HG03064 (cell line): Measurements from ENCODE around the gene PRSS57.
"Not testable (repeated sequence)": the region's sequence is repeated elsewhere in the genome, so short reads cannot be mapped to it uniquely, and the experiment has no call there.

ENCODE experiments used
- ATAC-seq: cut with Tn5 transposase; IDR thresholded peaks from one replicate; pipeline ENCODE4 v1.9.1; 2021; ENCODE audit warnings: low read depth; ENCODE audit not compliant: unreplicated experiment

Gene PRSS57

DNA sequence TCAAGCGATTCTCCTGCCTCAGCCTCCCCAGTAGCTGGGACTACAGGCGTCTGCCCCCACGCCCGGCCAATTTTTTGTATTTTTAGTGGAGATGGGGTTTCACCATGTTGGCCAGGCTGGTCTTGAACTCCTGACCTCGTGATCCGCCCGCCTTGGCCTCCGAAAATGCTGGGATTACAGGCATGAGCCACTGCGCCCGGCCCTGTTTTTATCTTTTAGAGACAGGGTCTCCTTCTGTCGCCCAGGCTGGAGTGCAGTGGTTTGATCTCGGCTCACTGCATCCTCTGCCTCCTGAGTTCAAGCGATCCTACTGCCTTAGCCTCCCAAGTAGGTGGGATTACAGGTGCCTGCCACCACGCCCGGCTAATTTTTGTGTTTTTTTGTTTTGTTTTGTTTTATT is 3.3 kb upstream of the PRSS57 start:
- not testable (repeated sequence) for ATAC-seq

DNA sequence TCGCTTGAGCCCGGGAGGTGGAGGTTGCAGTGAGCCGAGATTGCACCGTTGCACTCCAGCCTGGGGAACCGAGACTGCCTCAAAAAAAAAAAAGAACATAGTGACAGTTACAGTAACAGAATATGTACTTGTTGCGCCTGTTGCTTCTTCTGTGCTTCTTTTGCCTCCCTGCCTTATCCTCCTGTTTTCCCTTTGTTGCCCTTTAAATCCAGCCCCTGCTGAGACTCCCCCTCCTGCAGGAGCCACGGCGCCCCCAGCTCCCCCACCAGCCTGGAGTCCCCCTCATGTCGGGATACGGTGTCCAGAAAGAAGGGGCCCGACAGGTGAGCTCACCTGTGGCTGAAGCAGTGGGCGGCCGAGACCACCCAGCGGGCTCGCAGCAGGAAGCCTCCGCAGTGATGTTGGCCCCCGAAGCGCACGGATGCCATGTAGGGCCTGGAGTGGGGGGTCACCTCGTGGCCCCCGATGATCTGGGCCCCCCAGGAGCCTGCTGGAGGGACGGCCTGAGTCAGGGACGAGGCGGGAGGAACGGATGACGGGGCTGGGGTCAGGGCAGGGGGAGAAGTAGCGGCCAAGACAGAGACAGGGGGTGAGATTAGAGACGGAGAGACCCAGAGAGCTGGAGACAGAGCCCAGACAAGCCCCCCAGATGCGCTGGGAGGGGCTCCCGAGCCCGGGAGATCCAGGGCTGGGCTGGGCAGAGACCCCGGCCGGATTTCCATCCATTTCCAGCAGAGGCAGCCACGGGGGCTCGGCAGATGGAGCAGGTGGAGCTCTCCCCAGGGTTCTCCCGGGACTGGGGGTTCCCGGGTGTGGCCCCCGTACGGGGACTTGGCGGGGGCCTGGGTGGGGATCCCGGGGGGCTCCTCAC is 536 bp downstream of the PRSS57 start:
- ATAC-seq: no peak

DNA sequence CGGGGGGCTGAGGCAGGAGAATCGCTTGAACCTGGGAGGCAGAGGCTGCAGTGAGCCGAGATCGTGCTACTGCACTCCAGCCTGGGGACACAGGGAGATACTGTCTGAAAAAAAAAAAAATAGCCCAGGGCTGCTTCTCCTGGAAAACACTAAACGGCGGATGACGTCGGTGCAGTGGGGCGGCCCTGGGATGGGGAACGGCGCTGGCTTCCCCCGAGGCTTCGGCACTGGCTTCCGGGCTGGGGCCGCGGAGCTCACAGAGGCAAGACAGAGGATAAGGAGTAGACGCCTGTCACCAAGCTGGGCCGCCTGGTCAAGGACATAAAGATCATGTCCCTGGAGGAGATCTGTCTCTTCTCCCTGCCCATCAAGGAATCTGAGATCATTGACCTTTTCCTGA is 5.0 kb downstream of the PRSS57 start:
- no peak for ATAC-seq

DNA sequence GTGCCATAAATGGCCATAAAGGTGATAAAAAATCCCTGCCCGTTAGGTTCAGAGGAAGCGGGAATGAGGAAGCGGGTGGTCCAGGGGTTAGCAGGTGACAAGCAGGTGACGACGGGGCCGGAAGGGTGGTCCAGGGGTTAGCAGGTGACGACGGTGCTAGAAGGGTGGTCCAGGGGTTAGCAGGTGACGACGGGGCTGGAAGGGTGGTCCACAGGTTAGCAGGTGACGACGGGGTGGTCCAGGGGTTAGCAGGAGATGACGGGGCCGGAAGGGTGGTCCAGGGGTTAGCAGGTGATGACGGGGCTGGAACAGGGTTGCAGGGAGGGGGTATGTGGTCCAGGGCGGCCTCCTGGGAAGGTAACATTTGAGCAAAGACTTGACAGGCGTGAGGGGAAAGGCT is 6.3 kb downstream of the PRSS57 start:
- no peak for ATAC-seq

DNA sequence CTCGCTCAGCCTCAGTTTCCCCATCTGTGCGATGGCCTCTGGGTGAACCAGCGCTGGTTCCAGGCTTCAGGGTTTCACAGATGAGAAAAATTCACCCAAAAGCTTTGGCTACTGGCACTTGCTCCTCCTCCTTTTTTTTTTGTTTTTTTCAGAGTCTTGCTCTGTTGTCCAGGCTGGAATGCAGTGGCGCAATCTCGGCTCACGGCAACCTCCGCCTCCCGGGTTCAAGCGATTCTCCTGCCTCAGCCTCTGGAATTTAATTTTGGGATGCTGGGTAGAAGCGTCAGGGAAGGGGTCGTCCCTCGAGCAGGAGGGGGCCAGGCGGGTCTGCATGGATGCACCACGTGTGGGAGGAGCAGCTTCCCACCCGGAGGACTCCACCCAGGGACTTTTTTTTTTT is 7.0 kb downstream of the PRSS57 start:
- no peak for ATAC-seq

DNA sequence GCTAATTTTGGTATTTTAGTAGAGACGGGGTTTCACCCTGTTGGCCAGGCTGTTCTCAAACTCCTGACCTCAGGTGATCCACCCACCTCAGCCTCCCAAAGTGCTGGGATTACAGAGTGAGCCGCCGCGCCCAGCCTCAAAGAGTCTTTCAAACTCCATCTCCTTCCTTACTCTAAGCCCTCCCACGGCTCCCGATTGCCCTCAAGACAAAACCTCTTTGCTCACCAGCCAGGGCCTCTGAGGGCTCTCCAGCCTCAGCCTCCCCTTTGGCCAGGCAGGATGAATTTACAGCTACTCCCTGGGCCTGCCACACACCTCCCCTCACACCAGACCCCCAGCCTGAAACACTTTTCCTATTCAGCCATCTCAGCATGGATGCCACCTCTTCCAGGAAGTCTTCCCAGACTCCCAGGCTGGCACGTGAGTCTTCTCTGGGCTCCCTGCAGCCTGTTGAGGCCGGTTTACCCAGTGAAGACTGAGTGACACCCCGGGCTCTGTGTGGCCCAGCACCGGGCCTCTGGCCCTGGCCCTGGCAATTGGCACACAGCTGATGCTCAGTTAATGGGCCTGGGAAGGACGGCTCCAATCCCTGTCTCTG is 7.6 kb downstream of the PRSS57 start:
- no peak for ATAC-seq

DNA sequence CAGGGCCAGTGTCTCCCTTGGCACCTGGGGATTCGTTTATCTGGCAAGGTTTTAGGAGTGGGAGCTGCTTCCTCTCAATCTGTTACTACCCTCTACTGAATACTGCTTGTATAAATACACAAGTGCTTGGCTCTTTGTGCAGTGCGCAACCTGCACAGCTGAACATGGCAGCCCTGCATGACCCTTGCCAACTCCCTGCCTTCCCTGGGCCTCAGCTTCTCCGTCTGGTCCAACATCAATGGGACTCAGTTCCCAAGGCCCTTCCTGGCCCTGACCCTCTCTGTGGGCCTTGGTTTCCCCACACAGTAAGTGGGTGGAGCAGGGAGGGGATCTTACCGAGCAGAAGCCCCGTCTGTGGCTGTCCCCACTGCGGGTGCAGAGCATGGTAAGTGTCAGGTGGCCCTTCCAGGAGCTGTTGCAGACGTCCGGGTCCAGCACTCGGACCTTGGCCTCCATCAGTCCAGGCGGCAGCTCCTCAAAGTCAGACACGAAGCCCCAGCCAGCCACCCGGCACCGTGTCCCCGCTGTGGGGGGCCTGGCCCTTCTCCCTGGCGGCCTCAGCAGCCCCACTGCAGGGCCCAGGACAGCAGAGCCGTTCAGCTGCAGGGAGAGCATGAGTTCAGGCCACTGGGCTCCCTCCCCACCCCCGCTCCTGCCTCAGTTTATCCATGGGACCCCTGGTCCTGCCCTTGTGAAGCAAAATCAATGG is 8.5 kb downstream of the PRSS57 start:
- ATAC-seq: no peak

DNA sequence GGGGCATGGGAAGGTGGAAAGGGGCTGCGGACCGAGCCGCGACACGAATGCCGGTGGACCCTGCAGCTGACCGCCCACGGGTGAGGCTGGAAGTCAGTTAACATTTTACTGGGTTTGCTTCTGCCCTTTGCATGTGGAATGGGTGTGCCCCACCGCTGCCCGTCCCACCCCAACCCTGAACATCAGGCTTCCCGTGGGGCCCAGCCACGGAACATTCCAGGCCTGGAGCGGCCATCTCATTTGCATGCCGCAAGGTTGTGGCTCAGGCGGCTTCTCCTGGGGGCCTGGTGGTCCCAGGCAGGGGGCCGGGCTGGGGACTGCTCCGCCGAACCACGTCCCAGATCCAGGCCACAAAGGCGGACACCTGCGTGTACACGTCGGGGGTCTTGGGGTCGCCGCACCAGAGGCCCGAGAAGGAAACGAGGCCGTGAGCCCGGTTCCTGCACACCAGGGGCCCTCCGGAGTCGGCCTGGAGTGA is 9.8 kb downstream of the PRSS57 start:
- ATAC-seq: no peak

DNA sequence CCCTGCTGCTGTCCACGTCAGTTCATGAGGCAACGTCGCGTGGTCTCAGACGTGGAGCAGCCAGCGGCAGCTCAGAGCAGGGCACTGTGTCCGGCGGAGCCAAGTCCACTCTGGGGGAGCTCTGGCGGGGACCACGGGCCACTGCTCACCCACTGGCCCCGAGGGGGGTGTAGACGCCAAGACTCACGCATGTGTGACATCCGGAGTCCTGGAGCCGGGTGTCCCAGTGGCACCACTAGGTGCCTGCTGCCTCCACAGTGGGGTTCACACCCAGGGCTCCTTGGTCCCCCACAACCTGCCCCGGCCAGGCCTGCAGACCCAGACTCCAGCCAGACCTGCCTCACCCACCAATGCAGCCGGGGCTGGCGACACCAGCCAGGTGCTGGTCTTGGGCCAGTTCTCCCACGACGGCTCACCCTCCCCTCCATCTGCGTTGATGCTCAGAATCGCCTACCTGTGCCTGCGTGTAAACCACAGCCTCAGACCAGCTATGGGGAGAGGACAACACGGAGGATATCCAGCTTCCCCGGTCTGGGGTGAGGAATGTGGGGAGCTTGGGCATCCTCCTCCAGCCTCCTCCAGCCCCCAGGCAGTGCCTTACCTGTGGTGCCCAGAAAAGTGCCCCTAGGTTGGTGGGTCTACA is 12.5 kb downstream of the PRSS57 start:
- ATAC-seq: no peak

DNA sequence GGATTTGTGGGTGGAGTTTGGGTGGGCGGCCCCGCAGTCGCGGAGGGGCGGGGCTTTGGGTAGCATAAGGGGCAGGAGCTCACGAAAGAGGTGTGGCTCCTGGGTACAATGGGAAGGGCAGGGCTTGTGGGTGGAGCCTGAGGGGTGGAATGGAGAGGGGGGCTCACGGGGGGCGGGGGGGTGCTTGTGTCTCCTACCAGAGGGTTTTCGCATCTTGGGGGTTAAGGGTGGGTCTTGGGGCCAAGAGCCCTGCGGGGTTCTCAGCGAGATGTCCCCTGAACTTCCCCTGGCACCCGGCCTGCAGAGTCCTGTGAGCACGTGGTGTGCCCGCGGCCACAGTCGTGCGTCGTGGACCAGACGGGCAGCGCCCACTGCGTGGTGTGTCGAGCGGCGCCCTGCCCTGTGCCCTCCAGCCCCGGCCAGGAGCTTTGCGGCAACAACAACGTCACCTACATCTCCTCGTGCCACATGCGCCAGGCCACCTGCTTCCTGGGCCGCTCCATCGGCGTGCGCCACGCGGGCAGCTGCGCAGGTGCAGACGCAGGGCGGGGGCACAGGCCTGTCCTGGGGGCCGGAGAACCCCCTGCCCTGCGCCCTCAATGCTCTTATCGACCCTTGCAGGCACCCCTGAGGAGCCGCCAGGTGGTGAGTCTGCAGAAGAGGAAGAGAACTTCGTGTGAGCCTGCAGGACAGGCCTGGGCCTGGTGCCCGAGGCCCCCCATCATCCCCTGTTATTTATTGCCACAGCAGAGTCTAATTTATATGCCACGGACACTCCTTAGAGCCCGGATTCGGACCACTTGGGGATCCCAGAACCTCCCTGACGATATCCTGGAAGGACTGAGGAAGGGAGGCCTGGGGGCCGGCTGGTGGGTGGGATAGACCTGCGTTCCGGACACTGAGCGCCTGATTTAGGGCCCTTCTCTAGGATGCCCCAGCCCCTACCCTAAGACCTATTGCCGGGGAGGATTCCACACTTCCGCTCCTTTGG is 13.9 kb downstream of the PRSS57 start:
- no peak for ATAC-seq

DNA sequence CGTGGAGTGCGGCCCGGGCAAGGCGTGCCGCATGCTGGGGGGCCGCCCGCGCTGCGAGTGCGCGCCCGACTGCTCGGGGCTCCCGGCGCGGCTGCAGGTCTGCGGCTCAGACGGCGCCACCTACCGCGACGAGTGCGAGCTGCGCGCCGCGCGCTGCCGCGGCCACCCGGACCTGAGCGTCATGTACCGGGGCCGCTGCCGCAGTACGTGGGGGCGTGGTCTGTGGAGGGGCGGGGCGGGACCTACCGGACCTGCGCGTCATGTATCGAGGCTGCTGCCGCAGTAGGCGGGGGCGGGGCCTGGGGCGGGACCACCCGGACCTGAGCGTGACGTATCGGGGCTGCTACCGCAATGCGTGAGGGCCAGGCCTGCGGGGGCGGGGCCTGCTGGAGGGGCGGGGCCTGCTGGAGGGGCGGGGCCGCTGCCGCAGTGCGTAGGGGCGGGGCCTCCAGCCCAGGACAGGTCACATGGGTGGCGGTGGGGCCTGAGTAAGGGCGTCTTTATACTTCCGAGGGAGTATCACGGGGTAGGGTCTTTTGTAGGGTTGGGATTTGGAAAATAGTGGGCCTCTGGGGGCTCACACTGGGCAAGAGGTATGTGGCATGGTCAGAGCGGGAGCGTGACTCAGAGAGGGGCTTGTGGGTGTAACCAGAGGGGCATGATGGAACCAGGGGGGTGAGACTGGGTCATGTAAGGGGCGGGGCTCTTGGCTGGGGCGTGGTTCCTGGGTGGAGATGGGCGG is 14.8 kb downstream of the PRSS57 start:
- peak; percentile 65 for ATAC-seq

DNA sequence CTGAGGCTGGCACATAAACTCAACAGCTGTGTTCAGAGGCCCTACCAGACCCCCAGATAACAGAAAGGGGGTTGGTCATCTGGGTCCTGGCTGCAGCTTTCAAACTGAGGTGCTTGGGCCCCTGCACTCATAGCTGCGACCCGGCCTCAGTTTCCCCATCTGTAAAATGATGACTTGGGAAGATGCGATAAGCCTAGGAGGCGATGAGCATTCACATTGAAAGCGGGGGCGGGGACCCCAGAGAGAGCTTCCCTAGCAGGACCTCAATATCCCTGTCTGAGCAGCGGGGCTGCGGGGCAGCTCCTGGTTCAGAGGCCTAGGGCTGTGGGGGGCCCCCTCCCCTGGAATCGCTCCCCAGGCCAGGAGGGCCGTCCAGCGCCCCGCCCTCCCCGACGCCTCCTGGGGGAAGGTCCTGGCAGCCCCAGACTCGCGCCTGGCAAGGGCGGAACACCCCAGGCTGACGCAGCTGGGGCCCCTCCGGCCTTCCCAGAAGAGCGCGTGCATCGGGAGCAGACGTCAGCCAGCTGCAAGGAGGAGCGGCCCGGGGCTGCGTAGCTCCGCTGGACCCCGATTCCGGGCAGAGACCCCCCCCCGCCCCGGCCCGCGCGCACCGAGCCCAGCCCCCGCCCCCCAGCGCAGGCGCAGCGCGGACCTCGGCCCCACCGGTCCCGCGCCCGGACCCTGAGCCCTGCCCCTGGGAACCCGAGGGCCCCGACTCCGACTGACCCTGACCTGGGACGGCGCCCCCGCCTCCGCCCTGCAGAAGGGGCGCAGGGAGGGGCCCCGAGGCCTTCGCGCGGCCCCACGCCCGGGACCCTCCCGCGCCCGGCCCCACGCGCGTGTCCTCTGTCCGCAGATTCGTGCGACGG is 15.6 kb downstream of the PRSS57 start:
- ATAC-seq: peak; percentile 15

DNA sequence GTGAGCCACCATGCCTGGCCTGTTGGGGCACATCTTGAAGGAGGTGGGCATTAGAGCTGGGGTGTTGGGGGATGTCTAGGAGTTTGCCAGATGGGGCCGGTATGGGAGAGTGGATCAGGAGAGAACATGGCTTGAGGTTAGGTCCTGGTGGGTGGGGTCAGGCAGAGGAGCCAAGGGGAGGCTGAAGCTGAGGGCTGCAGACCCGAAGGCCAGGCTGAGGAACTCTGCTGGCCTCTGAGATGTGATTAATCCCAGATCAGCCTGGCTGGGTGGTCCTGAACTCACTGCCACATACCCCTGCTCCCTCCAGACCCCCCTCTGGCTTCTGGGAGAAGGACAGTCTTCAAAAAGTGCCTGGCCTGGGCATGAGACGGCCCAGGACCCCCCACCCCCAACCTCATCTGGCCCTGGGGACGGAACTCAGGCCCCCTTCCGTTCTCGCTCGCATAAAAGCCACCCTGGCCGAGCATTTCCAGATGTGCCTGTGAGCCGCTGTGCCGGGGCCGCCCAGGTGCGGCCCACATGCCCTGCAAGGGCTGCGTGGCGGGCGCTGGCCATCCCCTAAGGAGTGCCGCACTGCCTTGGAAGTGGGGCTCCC is 16.4 kb downstream of the PRSS57 start:
- ATAC-seq: no peak

DNA sequence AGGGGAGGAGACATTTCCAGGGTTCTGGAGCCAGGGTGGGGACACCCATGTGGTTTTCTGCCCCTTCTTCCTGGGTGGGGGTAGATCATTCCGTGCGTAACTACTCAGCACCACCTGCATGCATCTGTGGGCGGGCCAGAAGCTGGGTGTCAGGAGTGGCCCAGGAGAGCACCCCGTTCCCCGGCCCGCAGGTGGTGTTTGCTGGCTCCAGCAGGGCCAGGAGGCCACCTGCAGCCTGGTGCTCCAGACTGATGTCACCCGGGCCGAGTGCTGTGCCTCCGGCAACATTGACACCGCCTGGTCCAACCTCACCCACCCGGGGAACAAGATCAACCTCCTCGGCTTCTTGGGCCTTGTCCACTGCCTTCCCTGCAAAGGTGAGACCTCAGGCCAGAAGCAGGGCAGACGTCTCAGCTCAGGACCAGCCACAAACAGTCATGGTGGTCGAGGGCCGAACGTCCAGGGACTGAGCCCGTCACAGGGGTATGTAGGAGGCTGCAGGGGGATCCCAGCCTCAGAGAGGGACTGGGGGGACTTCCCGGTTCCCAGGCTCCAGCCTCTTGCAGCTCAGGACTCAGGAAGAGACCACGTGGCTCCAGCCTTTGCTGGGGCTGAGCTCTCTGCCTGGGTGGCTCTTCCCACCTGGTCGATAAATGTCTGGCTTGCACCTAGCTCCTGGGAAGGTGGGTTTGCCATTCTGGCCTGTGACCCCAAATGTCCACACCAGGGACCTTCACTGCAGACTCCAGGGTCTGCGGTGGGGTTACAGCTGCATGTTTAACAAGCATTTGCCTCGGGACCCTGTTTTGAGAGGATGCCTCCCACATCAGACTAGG is 17.4 kb downstream of the PRSS57 start:
- no peak for ATAC-seq

DNA sequence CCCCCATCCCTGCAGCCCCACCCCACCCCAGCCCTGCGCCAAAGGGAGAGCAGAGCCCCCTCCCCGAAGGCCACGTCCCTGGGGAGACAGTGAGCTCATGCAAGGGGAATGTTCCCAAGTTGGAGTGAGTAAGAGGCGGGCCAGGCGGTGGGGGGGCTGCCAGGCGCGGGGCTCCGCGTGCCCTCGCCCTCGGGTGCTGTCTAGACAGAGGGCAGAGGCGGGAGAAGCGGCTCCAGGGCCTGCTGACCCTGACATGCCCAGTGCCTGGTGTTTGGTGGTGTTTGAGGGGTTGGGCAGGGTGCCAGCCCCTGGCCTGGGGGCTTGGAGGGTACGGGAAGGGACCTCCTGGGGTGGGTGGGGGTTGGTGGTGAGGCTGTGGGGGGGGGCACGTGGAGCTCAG is 18.1 kb downstream of the PRSS57 start:
- ATAC-seq: no peak

DNA sequence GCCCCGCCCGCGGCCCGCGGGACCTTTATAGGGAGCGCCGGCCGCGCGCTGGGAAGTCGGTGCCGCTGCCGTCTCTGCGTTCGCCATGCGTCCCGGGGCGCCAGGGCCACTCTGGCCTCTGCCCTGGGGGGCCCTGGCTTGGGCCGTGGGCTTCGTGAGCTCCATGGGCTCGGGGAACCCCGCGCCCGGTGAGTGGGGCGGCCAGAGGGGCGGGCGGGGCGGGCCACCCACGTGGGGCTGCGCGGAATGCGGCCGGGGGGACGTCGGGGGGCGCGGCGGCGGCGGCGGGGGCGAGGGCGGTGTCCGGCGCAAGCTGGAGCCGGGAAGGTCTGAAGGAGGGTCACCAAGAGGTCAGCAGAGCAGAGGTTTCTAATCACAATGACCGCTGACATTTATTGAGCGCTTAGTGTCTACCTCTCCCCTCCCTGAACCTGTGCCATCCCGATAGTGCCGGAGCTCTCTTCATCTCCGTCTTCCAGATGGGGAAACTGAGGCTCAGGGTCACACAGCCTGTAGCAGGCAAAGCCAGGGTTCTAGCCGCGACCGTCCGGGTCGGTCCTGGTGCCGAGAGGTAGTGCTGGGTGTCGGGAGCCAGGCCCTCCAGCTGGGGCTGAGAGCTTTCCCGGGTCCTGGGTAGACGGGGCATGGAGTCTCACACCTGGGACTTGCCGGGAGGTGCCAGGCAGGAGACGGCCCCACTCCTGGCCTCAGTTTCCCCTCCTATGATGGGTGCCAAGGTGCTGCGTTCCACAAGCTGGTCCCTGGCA is 18.7 kb downstream of the PRSS57 start, which contains the start of gene FSTL3:
Gene FSTL3 (plus strand): TSS at position 54 of the 767 bp plus-strand sequence. CDS start 32 bp downstream, at position 86.
- no peak for ATAC-seq
